RPMI8226 (cell line): ENCODE data around the gene EDEM3.
"Not testable (repeated sequence)": the region's sequence is repeated elsewhere in the genome, so short reads cannot be mapped to it uniquely, and the experiment has no call there.

Experiments
- DNase-seq: peaks from one replicate; pipeline ENCODE4 v3.0.0-alpha.2; 2015

EDEM3 gene

DNA sequence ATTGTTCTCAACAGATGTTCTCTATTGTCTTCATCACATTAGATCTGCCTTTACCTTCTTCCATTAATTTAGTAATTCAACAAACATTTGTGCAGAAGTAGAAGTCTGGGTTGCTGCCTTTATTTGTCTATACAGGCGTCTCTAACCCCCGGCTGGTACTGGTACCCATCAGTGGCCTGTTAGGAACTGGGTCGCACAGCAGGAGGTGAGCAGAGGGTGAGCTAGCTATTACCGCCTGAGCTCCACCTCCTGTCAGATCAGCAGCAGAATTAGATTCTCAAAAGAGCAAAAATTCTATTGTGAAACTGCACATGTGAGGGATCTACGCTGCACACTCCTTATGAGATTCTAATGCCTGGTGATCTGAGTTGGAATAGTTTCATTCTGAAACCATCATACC, 12.9 kb upstream of the EDEM3 start:
- no peak for DNase-seq

DNA sequence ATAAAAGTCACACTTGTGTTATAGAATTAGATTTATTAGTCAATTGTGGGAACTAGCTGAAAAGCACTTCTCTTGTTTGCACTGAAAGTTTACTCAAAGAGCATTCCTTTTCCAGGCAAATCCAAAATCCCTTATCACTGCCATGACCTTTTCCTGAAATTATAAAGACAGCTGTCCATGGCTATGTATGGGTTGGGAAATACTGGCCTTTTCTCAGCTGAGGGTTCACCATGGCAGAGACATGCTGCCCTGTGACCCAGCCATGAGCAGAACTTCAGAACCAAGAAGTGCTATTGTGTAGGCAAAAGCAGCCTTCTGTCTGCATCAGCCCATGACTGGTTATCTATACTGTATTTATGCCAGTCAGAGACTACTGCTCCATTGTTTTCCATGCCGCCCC, 9.8 kb upstream of the EDEM3 start:
- DNase-seq = no peak

DNA sequence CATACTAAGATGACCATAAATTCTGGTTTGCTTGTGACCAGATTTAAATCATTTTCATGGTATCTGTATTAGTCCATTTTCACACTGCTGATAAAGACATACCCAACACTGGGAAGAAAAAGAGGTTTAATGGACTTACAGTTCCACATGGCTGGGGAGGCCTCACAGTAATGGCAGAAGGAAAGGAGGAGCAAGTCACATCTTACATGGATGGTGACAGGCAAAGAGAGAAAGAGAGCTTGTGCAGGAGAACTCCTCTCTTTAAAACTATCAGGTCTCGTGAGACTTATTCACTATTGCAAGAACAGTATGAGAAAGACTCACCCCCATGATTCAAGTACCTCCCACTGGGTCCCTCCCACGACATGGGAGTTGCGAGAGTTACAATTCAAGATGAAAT, 8.9 kb upstream of the EDEM3 start:
- not testable (repeated sequence) for DNase-seq

DNA sequence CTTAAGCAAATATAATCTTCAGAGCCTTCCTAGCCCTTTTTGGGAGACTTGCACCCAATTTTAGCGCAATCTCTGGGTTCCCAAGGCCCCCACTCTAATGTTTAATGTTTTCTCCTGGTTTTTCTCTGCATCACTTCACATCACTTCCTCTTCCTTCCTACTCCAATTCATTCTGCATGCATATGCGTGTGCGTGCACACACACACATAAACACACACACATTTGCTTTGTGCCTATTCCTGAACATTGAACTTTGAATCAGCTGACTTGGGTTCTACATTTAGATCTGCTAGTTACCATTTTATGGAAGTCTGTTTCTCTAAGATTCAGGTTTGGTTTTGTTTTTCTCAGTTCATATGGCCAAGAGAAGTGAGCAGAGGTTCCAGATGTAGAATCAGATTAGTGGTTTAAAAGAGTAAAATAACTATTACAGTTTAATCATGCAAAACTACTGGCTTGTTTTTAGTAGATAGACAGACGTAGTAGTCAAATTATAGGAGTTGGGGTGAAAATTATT, 7.4 kb upstream of the EDEM3 start:
- DNase-seq = no peak

DNA sequence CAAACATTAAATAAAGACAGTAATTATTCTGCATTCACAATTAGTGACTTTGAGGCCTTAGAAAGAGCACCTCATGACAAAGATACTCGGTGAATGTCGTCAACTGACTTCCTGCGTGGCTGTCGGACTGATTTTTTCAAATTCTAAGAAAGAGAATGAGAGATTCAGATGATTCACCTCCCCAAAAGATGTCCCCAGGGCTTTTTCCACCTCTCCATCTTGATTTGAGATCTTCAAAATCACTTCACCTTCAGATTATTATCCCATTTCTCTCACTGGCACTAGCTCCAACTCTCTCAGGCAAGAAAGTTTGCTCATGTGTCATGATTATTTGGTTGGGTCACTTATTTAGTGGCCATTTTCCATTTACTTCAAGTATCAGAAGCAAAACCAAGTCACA, 5.0 kb upstream of the EDEM3 start:
- no peak for DNase-seq

DNA sequence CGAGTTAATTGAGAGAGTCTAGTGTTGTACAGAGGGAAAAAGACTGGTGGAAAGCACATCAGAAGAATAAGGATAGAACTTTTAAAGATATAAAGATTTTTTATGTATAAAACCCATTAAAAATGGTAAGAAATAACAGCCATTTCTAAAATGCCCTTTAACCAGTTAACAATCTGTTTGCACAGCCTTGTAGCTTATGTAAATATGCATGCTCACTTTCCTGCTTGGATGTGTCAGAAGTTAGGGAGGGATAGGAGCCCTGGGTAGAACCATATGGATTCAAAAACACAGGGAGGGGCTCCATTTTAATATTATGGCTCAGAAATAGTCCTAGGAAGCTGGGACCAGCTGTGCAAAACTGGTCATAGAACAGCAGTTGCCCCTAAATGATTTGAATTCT, 4.5 kb upstream of the EDEM3 start:
- DNase-seq = no peak

DNA sequence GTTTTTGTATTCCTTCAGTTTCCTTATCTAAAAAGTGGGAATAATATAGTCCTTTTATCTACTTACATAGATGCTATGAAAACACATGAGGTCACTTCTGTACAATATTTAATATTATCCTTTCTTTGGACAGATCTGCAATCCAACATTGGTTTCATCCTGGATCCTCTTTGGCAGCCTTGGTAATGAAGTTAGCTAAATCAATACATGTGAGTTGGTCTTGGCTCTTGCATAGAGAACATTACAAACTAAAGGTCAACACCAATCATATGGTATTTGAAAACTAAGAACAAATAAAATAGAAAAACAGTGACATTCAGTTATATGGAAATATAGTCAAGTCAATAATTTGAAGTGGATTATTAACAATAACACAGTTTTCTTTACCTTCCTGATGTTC, 3.2 kb upstream of the EDEM3 start:
- DNase-seq = no peak

DNA sequence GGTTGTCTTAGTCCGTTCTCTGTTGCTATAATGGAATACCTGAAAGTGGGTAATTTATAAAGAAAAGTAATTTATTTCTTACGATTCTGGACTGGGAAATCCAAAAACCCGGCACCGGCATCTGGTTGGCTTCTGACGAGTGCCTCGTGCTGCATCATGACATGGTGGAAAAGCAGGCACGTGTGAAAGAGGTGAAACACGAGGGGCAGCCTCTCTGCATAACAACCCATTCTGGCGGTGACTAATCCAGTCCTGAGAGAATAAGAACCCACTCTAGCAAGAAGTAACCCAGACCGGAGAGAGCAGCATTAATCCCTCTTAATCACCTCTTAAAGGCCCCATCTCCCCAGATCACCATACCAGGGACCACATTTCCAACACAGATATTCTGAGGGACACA, 2.7 kb upstream of the EDEM3 start:
- DNase-seq = no peak

DNA sequence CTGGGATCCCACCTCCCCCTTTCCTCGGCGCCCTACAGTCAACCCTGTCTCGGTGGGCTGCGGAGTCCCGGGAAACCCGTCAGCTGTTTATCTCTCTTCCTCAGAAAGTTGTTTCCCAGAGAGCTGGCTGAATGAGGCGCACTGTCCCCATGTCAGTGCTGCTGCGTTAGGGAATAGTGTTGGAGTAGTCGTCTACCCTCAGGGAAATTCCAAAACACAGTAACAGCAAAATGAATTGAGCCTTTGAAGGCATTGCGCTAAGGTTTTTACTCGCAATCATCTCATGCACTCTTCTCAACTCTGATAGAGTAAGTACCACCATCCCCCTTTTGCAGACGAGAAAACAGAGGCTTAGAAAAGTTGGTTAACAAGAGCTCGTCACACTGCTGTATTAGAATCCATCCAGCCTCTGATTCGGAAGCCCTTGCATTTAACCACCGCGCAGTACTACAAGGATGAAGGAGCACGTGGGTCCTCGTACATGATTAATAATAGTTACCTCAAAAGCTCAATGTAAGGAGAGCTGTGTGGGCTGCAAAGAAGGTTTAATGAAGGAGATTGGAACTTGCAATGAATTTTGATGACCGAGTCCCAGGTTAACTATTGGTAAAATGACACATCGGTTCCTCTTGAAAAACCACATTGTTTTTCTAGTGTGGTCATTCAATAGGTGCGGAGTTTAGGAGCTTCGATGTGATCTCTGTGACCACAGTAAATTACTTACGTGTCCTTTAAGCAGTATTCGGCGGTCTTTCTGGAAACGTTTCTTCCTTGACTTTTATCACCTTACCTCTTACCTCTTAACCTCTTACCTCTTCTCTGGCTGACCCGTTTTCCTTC, 788 bp upstream of the EDEM3 start:
- peak; percentile 54 for DNase-seq

DNA sequence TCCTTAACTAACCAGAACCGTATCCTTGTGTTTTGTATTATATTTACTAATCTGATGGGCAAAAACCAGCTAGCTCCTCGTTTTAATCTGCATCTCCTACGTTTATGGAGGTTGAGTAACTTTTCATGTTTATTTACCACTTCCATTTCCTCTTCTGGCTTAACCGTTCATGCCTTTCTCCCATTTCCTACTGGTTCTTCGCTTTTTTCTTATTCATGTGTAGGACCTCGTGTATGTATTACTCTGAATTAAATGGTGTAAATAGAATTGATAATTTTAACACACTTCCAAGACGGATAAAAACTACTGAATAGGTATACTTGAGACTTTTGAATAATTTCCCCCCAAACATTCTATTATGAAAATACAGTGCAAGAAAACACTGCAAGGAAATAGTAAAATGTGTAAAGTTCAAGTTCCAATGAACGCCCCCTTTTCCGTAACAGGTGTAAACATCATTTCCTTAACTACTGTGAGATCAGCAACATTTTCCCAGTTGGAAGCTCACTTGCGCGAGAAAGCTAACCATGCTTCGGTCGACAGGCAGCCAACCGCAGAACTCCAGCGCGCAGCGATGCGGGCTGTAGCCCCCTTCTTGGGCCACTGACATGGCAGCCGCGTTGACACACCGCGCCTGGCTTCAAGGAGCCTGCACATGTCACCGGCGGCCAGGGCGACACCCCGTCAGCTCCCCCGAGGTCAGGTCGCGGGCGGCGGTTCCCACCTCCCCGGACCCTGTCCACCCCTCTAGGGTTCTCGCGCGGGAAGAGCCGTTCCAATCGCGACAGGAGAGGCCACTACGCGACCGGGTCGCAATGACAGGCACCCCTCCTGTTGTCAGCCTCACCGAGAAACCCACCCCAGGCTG, 816 bp downstream of the EDEM3 start:
- DNase-seq = peak; percentile 60

DNA sequence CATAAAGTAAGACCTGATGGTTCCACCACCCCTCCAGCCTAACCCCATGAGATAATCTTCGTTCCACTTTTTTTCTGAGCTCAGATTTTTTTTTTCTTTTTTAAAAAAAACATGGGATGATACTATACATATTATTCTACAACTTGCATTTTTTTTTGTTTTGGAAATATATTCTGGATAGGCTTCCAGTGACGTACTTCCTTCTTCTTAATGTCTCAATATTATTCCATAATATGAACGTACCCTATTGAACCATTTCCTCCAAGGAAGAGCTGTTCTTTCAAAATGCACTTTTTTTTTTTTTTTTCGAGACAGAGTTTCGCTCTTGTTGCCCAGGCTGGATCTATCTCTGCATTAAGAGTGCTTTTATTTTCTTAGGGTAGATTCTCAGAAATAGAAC, 1.5 kb downstream of the EDEM3 start:
- no peak for DNase-seq

DNA sequence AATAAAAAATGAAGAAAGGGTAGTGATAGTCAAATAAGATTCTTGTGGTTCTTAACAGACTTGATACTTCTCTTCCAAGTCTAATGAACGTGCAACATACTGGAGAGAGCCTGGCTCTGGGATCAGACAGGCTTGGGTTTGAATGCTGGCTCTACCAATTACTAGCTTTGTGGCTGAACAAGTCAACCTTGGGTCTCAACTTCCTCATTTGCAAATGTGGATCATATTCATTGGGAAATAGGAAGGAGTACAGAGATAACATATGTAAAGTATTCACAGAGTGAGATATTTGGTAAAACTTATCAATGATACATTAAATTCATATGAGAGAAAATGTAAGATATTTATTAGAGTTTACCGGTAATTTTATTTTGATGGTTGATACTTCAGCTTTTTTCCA, 2.0 kb downstream of the EDEM3 start:
- peak; percentile 52 for DNase-seq

DNA sequence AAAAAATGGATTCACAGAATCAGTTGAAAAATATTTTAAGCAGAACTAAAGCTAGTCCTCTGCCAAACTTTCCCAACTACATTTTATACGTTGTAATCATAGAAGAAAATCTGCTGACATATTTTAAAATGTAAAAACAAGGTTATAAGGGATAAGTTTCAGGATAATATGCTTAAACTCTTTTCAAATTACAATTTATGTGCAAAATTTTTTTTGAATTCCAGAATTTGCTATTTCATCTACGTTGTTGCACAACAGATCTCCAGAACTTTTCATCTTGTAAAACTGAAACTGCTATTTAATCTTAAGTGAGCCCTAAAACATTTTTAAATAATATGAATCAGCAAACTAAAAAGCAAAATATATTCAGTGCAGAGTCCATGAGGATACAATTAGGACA, 5.9 kb downstream of the EDEM3 start:
- no peak for DNase-seq

DNA sequence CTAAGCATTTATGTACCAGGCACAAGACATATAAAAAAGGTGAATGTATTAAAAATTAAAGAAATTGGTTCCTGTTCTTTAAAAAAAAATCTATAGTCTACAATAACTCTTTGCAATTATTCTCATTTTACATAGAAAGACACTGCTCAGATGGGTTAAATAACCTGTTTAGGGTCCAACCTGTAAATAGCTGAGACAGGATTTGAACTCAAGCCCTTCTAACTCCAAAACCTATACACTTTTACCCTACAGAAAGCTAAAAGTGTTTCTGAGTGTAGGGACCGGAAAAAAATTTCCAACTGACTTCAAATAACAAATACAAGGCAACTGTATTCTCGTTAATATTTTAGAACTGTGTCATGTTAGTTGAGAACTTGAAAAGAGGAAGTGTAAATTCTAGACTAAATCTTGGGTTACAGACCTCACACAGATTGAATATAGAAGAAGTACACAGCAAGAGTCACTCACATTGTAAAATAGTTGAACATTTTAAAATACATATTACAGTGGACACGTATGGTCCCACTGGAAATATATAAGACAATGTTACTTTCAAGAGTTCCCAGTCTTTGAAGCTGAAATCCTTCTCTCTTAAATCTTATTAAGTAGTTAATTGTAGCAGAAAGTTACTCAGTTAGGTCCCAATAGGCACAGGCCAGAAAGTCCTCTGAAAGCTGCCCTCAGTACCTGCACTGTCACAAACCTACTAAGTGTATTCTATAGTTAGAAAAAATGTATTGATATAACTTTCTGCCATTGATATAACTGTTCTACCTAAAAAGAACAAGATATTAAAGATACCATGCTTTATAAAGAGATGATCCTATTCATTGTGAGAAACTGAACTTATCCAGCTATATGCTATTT, 7.3 kb downstream of the EDEM3 start:
- DNase-seq = peak; percentile 56

DNA sequence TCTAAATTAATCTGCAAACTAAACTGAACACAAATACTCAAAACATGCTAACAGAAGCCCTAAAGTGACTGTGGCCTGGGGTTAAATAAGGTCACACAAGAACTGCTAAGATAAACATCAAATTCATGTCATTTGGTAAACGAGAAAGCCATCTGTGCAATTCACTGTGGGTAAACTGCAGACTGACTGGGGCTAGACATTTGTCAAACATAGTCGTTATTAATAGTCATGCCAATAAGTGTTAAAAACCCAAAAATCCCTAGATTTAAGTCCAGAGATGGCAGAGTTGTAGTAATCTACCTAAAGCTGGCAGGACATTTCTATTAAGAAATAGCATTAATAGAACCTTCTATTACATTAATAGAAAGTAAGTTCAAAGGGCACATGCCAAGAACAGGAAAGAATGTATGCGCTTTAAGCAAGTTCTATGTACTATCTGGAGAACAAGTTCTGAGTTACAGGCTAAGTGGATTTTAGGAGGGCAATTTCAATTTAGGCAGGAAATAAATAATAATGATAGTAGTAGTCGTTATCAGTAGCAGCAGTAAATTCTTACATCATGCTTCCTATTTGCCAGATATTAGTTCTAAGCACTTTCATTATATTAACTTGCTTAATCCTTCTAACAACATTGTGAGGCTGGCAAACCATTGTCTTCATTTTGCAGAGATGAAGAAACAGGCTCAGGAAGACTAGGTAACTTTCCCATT, 8.6 kb downstream of the EDEM3 start:
- peak; percentile 86 for DNase-seq

DNA sequence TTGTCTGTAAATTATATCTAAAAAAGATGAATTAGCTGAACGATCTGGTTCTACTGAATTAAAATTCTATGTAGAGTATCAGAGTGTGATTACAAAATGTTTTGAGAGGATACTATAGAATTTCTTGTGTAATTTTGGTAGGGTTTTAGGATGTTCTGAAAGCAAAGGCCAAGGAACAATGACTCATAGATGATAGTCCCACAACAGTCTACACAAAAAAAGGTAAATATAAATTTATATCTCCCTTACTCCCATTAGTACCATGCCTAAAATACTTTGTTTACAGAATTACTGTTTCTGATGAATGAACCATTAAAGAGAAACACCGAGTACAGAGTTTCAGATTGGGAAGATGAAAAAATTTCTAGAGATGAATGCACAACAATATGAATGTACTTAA, 9.5 kb downstream of the EDEM3 start:
- DNase-seq = no peak

DNA sequence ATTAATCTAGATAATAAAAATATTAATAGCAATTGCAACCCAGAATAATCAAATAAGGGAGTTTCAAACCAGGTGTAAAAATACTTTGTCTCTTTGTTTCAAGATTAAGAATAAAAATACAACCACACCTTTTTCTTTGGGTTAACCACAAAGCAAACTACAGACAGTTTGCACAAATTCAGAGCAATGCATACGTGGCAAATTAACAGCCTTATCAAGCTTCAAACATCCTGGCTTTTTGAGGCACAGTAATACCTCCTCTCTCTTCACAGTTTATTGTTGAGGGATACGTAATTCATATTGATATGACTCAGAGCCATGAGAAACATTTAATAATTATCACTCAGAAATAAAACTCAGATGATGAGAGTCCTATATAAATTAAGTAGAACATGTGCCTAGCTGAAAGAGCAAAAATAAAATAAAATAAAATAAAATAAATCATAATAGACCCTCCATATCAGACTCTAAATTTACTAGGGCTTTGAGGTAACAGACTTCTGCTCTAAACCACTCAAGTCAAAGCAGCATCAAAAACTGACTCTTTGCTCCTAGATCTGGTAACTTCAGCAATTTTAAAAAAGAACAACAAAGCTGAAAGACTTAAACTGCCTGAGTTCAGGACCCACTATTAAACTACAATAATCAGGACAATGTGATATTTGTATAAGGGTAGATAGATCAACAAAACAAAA, 11.4 kb downstream of the EDEM3 start:
- peak; percentile 77 for DNase-seq

DNA sequence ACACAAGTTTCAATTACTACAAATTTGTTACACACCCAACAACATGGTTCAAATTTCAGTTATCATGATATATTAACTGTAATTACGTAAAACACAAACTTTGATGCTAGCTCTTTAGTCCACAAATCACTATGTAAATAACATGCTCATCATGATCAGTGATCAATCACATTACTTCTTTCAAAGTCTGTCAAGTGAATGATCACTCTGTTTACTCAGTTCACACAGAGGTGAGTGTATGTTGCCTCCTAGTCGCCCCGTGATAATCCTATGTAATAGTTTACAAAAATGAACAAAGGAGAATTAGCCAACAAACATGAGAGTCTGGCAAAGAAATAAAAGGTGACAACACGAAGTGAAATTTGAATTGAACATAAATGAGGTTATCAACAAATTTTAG, 14.3 kb downstream of the EDEM3 start:
- no peak for DNase-seq

DNA sequence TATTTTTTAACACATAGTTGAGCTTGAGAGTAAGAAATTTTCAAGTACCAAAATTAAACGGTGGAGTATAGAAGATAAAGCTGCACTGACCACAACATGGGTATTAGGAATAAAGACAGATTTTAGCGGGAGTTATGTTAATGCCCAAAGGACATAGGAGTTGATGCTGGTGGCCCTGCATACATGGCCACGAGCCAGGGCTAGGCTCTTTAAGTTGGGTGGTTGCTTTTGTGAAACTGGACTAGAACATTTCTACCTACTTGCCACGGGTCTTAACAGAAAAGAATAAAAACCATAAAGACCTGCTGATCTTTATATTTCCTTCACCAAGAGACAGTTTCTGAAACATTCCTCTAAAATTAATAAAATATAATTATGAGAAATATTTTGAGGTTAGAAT, 14.9 kb downstream of the EDEM3 start:
- DNase-seq = no peak

DNA sequence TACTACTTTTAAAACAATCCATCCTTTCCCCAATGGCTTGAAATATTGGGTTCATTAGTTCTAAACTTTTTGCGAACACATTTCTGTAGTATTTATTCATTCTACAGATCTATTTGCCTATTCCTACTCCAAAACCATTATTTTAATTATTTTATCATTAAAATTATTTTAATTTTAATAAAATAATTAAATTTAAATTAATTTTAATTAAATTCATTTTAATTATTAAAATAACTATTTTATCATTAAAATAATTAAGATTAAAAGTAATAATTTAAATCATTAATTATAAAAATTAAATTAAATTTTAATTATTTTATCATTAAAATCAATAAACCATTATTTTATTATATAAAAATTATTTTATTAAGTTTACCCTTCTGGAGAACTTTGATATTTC, 15.6 kb downstream of the EDEM3 start:
- DNase-seq = no peak

DNA sequence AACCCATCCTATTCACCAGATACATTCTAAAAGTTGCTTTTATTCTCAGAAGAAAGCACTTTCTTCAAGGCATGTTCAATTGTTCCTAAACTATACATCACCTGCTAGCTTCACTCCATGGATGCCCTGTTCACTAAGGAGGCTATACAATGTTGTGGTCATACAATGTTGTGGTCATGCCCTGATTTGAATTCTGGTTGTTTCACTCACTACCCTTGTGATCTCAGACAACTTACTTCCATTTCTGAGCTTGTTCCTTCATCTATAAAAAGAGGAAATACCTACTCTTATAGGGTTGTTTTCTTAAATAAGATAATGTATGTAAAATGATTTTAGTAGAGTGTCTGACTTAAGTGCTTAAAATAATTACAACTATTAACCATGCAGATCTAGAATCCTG, 19.7 kb downstream of the EDEM3 start:
- DNase-seq = no peak

DNA sequence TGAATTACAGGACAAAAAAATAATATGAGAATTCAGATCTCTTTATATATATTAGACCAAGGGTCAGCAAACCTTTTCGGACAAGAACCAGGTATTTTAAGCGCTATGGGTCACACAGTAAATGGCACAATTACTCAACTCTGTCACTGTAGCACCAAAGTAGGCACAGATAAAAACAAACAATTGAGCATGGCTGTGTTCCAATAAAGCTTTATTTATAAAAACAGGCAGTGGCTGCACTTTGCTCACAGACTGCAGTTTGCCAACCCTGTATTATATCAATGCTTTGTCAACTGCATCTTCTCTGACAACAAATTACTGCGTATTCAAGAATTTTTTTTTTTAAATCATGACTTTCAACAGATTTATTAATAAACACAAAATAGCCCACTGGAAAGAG, 29.8 kb downstream of the EDEM3 start:
- DNase-seq = no peak
